Activated naive CD8-positive, alpha-beta T cell (primary cell): Measurements from ENCODE around the gene ASCL5.

Experiments
- H3K27ac Mint-ChIP-seq: one replicate; pipeline ENCODE4 v1.8.0; 2021; ENCODE audit warnings: mixed read lengths
- H3K27me3 Mint-ChIP-seq: one replicate; pipeline ENCODE4 v1.8.0; 2021; ENCODE audit warnings: mixed read lengths
- H3K36me3 Mint-ChIP-seq: one replicate; pipeline ENCODE4 v1.8.0; 2021; ENCODE audit warnings: mixed read lengths
- H3K4me1 Mint-ChIP-seq: one replicate; pipeline ENCODE4 v1.8.0; 2021; ENCODE audit warnings: low read depth, mixed read lengths
- H3K4me3 Mint-ChIP-seq: one replicate; pipeline ENCODE4 v1.8.0; 2021; ENCODE audit warnings: mild to moderate bottlenecking, mixed read lengths
- H3K9me3 Mint-ChIP-seq: one replicate; pipeline ENCODE4 v1.8.0; 2021; ENCODE audit warnings: low read depth, mixed read lengths

The ASCL5 gene

GRCh38 chr1:201074018-201074417 lies 53.0 kb downstream of the ASCL5 start:
- H3K27me3 Mint-ChIP-seq: no peaks in the 10 kb centered on the region
- H3K4me1 Mint-ChIP-seq: peaks cover 9% of the 10 kb centered on the region
- H3K4me3 Mint-ChIP-seq: no peak overlapping the region
- H3K27ac Mint-ChIP-seq: no peak overlapping the region
- H3K9me3 Mint-ChIP-seq: no peaks in the 10 kb centered on the region
- no peaks in the 10 kb centered on the region for H3K36me3 Mint-ChIP-seq

GRCh38 chr1:201072922-201073321 lies 54.1 kb downstream of the ASCL5 start:
- H3K27me3 Mint-ChIP-seq: no peaks in the 10 kb centered on the region
- peaks cover 9% of the 10 kb centered on the region for H3K4me1 Mint-ChIP-seq
- no peak overlapping the region for H3K27ac Mint-ChIP-seq

GRCh38 chr1:201072149-201072548 lies 54.8 kb downstream of the ASCL5 start:
- Mint-ChIP-seq H3K4me1 (peaks cover 9% of the 10 kb centered on the region), H3K4me3 (no peak overlapping the region), H3K9me3 (no peaks in the 10 kb centered on the region), H3K27me3 (no peaks in the 10 kb centered on the region), H3K27ac (no peak overlapping the region), H3K36me3 (no peaks in the 10 kb centered on the region)

More at GRCh38 chr1:201072922-201073321, 54.1 kb downstream of the ASCL5 start:
- no peaks in the 10 kb centered on the region for H3K9me3 Mint-ChIP-seq
- no peaks in the 10 kb centered on the region for H3K36me3 Mint-ChIP-seq
- no peak overlapping the region for H3K4me3 Mint-ChIP-seq

GRCh38 chr1:201069636-201070035 lies 57.3 kb downstream of the ASCL5 start:
- Mint-ChIP-seq H3K4me1 (peaks cover 9% of the 10 kb centered on the region), H3K36me3 (no peaks in the 10 kb centered on the region), H3K9me3 (no peaks in the 10 kb centered on the region), H3K27ac (no peak overlapping the region), H3K4me3 (no peak overlapping the region), H3K27me3 (no peaks in the 10 kb centered on the region)

GRCh38 chr1:201068976-201069375 lies 58.0 kb downstream of the ASCL5 start:
- H3K36me3 Mint-ChIP-seq: no peaks in the 10 kb centered on the region
- peaks cover 9% of the 10 kb centered on the region for H3K4me1 Mint-ChIP-seq
- H3K27me3 Mint-ChIP-seq: no peaks in the 10 kb centered on the region
- no peaks in the 10 kb centered on the region for H3K9me3 Mint-ChIP-seq
- no peak overlapping the region for H3K4me3 Mint-ChIP-seq
- no peak overlapping the region for H3K27ac Mint-ChIP-seq

- Mint-ChIP-seq H3K4me1 (peaks cover 7% of the 10 kb centered on the region), H3K4me3 (no peak overlapping the region), H3K27me3 (no peaks in the 10 kb centered on the region), H3K27ac (no peak overlapping the region), H3K9me3 (no peaks in the 10 kb centered on the region), H3K36me3 (no peaks in the 10 kb centered on the region)
These were observed 60.0 kb downstream of the ASCL5 start for GRCh38 chr1:201066986-201067385.

GRCh38 chr1:201065686-201066085 lies 61.3 kb downstream of the ASCL5 start:
- Mint-ChIP-seq H3K4me3 (no peak overlapping the region), H3K27me3 (no peaks in the 10 kb centered on the region), H3K9me3 (no peaks in the 10 kb centered on the region), H3K27ac (no peak overlapping the region), H3K4me1 (no peaks in the 10 kb centered on the region), H3K36me3 (no peaks in the 10 kb centered on the region)

GRCh38 chr1:201064806-201065205 lies 62.2 kb downstream of the ASCL5 start:
- H3K4me1 Mint-ChIP-seq: no peaks in the 10 kb centered on the region
- no peaks in the 10 kb centered on the region for H3K36me3 Mint-ChIP-seq
- no peak overlapping the region for H3K4me3 Mint-ChIP-seq
- H3K27ac Mint-ChIP-seq: no peak overlapping the region
- H3K9me3 Mint-ChIP-seq: no peaks in the 10 kb centered on the region
- H3K27me3 Mint-ChIP-seq: no peaks in the 10 kb centered on the region
